Measurements from ENCODE around the gene BBOF1. TPM values are rescaled to one million over a fixed set of nuclear protein-coding genes. Genes with fewer than 3 reads are reported as not detected.

Gene BBOF1
- total and polyA plus RNA-seq, 2 of the 4 experiments (the other 2 are of a cell fraction), result 1.6 TPM

DNA sequence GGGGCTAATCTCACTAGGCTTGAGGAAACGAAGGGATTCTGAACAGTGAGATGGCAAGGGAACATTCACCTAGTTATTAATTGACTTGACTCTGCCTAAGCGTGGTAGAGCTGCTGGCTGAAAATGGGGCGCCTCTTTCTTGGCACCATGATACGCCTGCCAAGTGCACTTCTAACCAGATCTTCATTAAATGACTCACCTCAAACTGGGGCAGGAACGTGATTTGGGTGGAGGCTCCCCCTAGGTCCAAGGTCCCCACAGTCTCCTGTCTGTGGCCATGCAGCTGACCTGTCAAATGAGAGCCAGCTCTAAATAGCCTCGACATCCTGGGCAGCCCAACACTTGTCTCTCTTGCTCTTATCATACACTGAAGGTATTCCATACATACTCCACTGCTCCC is 43.0 kb upstream of the BBOF1 start:
- ATAC-seq (ENCODE audit: low read depth), result no peak
- no TSS peak for BruUV-seq (replicated peaks)
- Histone ChIP-seq H3K4ac (ENCODE audit: low read depth, low read length) (no peak overlapping the region), H3K9me1 (ENCODE audit: insufficient read depth, low read length) (peaks cover 16% of the 10 kb centered on the region), H4K5ac (ENCODE audit: low read depth, low read length) (no peak overlapping the region), H4K20me1 (ENCODE audit: insufficient read depth, low read length) (peaks cover 3% of the 10 kb centered on the region; the same call in 1 of the 2 replicates), H3K36me3 (ENCODE audit: control insufficient read depth, insufficient read depth, low read length) (peaks cover 8% of the 10 kb centered on the region), H3K23ac (ENCODE audit: low read depth, low read length) (no peak overlapping the region), H2AK5ac (ENCODE audit: low read depth, low read length) (no peak overlapping the region), H4K91ac (ENCODE audit: insufficient read depth, low read depth, low read length) (no peak overlapping the region), H2AFZ (replicated peaks; ENCODE audit: low read length, poor library complexity) (no peak overlapping the region), H3K56ac (ENCODE audit: extremely low read depth, insufficient read depth, low read length) (no peak overlapping the region), H3K9me3 (ENCODE audit: control insufficient read depth, insufficient read depth, low read length) (no peaks in the 10 kb centered on the region), H4K8ac (ENCODE audit: low read depth in 2 of 2, low read length in 2 of 2) (no peak overlapping the region), H2BK5ac (ENCODE audit: low read depth, low read length, poor library complexity, severe bottlenecking) (no peak overlapping the region), H3K18ac (ENCODE audit: low read depth, low read length) (no peak overlapping the region), H3K4me2 (ENCODE audit: low read depth, low read length) (no peak overlapping the region), H2AK9ac (replicated peaks; ENCODE audit: low read depth, low read length, poor library complexity) (no peak overlapping the region), H3K4me3 (ENCODE audit: insufficient read depth, low read depth, low read length) (no peak overlapping the region), H2BK15ac (ENCODE audit: low read depth, low read length) (no peak overlapping the region), H3K27me3 (ENCODE audit: control insufficient read depth, insufficient read depth, low read length) (no peaks in the 10 kb centered on the region), H3K27ac (ENCODE audit: insufficient read depth, low read length) (no peak overlapping the region), H3K9ac (ENCODE audit: low read depth, low read length) (no peak overlapping the region), H2BK20ac (ENCODE audit: low read depth, low read length) (no peak overlapping the region), H3K4me1 (ENCODE audit: control insufficient read depth, insufficient read depth, low read length) (peaks cover 10% of the 10 kb centered on the region), H3K14ac (replicated peaks; ENCODE audit: low read depth, low read length) (no peak overlapping the region), H3K79me1 (ENCODE audit: low read depth in 1 of 2, low read length in 2 of 2) (no peaks in the 10 kb centered on the region), H2BK120ac (ENCODE audit: low read depth, low read length) (no peak overlapping the region)
- DNase-seq, result no peak
- intact Hi-C loops (cut with micrococcal nuclease) (no loop called here), in situ Hi-C loops (cut with MboI; ENCODE audit: low sequenced_read_pairs) (no loop called here), dilution Hi-C loops (cut with HindIII; ENCODE audit: low sequenced_read_pairs, unreplicated experiment) (no loop called here)
- POLR2A ChIA-PET (ENCODE audit: unreplicated experiment), result no interaction called here
- TF ChIP-seq MXI1 (IDR thresholded peaks at IDR 0.05; ENCODE audit: borderline replicate concordance, low read depth, low read length) (no peak), CHD1 (IDR thresholded peaks at IDR 0.05; ENCODE audit: low read depth, low read length) (no peak), POLR2A (IDR thresholded peaks at IDR 0.05; ENCODE audit: low read depth, low read length) (no peak), SMC3 (IDR thresholded peaks at IDR 0.05; ENCODE audit: low read depth, low read length) (no peak), CEBPB (IDR thresholded peaks at IDR 0.05; ENCODE audit: low read depth, low read length) (no peak), FOS (IDR thresholded peaks at IDR 0.05; ENCODE audit: low read depth, low read length) (no peak), RAD21 (IDR thresholded peaks at IDR 0.05; ENCODE audit: low read length) (no peak), BHLHE40 (IDR thresholded peaks at IDR 0.05; ENCODE audit: low read depth, low read length) (no peak), RCOR1 (IDR thresholded peaks at IDR 0.05; ENCODE audit: insufficient replicate concordance, low read length) (no peak), RFX5 (IDR thresholded peaks at IDR 0.05; ENCODE audit: low read depth, low read length) (no peak), MAFK (IDR thresholded peaks at IDR 0.05; ENCODE audit: low read depth, low read length) (no peak), NFE2L2 (IDR thresholded peaks at IDR 0.05; ENCODE audit: low read depth, low read length) (no peak), MAZ (IDR thresholded peaks at IDR 0.05; ENCODE audit: borderline replicate concordance, low read depth, low read length) (no peak)
- TF ChIP-seq, protein P1, sequence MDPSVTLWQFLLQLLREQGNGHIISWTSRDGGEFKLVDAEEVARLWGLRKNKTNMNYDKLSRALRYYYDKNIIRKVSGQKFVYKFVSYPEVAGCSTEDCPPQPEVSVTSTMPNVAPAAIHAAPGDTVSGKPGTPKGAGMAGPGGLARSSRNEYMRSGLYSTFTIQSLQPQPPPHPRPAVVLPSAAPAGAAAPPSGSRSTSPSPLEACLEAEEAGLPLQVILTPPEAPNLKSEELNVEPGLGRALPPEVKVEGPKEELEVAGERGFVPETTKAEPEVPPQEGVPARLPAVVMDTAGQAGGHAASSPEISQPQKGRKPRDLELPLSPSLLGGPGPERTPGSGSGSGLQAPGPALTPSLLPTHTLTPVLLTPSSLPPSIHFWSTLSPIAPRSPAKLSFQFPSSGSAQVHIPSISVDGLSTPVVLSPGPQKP (IDR thresholded peaks at IDR 0.05; ENCODE audit: borderline replicate concordance, low read depth, low read length), result no peak
- TF ChIP-seq, protein P2, sequence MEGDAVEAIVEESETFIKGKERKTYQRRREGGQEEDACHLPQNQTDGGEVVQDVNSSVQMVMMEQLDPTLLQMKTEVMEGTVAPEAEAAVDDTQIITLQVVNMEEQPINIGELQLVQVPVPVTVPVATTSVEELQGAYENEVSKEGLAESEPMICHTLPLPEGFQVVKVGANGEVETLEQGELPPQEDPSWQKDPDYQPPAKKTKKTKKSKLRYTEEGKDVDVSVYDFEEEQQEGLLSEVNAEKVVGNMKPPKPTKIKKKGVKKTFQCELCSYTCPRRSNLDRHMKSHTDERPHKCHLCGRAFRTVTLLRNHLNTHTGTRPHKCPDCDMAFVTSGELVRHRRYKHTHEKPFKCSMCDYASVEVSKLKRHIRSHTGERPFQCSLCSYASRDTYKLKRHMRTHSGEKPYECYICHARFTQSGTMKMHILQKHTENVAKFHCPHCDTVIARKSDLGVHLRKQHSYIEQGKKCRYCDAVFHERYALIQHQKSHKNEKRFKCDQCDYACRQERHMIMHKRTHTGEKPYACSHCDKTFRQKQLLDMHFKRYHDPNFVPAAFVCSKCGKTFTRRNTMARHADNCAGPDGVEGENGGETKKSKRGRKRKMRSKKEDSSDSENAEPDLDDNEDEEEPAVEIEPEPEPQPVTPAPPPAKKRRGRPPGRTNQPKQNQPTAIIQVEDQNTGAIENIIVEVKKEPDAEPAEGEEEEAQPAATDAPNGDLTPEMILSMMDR (conservative IDR thresholded peaks at IDR 0.05; ENCODE audit: low read depth, low read length), result no peak
- TF ChIP-seq, protein P3, sequence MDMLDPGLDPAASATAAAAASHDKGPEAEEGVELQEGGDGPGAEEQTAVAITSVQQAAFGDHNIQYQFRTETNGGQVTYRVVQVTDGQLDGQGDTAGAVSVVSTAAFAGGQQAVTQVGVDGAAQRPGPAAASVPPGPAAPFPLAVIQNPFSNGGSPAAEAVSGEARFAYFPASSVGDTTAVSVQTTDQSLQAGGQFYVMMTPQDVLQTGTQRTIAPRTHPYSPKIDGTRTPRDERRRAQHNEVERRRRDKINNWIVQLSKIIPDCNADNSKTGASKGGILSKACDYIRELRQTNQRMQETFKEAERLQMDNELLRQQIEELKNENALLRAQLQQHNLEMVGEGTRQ (IDR thresholded peaks at IDR 0.05; ENCODE audit: low read depth, low read length), result no peak
- CTCF ChIA-PET, result interaction anchor here (1.0 kb wide), 1 partner anchor 16 kb away, joined by 6 read pairs; no protein-coding TSS in a partner anchor
- WGBS, 2 experiments (ENCODE audit: extremely low coverage in 2 of 2, insufficient read length in 1 of 2), result 87% methylated on average over 3 of the region's 6 CpGs; no CpG with 5 or more reads in 1 of the 2 experiments
